NK-92 (cell line): Measurements from ENCODE around the gene SLC8A2.
"Not testable (repeated sequence)": the region's sequence is repeated elsewhere in the genome, so short reads cannot be mapped to it uniquely, and the experiment has no call there.

Experiments
- DNase-seq: peaks from one replicate; lab custom pipeline; 2025; ENCODE audit not compliant: unreplicated experiment; lab: John Stamatoyannopoulos, UW

SLC8A2 gene

GRCh38 chr19:47415953-47416642 is 55.6 kb downstream of the SLC8A2 start:
- no peak for DNase-seq

- no peak for DNase-seq
Observed at GRCh38 chr19:47414469-47414868, 57.2 kb downstream of the SLC8A2 start.

DNA sequence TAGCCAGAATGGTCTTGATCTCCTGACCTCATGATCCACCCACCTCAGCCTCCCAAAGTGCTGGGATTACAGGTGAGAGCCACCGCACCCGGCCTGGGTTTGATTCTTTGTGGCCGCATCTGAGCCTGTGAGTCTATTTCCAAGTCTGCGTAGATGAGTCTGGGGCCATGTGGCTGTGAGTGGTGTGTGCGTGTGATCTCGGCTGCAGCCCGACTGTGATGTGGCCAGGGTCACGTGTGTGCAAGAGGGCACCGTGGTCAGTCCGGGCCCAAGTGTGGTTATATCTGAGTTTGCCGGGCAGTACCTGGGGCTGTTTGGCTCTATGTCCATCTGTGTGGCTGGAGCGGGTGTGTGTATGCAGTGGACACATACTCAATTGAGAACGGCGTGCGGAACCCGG is 57.8 kb downstream of the SLC8A2 start:
- no peak for DNase-seq

- DNase-seq = not testable (repeated sequence)
Observed at GRCh38 chr19:47411696-47412095, 60.0 kb downstream of the SLC8A2 start.

DNA sequence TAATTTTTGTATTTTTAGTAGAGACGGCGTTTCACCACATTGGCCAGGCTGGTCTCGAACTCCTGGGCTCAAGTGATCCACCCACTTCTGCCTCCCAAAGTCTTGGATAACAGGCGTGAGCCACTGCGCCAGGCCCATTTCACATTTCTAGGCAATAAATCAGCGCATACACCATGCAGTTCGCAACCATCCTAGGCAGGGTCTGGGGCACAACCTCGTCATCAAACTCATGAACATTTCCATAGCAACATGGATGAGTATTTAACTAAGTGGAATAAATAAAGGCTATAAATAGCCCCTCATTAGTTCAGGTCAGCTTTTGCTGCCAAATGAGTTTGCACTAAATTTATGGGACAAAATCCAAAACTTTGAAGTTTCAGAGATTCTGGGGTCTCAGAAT is 60.6 kb downstream of the SLC8A2 start:
- DNase-seq = no peak

GRCh38 chr19:47408156-47408938 is 63.3 kb downstream of the SLC8A2 start:
- DNase-seq = no peak

DNA sequence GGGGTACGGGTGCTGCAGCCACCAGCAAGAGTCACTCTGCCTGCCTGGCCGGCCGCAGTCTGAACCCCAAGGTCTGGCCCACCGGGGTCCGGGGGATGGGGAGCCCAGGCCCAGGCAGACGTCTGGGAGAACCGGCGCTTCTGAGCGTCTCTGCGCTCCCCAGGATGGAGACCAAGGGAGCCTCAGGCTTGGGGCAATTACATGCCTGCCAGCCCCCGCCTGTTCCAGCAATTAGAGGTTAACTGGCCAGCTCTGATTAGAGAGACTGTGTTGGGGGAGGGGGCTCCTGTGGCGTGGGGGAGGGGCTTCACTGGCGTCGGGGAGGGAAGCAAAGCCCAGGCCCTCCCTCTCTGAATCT is 64.3 kb downstream of the SLC8A2 start:
- no peak for DNase-seq

DNA sequence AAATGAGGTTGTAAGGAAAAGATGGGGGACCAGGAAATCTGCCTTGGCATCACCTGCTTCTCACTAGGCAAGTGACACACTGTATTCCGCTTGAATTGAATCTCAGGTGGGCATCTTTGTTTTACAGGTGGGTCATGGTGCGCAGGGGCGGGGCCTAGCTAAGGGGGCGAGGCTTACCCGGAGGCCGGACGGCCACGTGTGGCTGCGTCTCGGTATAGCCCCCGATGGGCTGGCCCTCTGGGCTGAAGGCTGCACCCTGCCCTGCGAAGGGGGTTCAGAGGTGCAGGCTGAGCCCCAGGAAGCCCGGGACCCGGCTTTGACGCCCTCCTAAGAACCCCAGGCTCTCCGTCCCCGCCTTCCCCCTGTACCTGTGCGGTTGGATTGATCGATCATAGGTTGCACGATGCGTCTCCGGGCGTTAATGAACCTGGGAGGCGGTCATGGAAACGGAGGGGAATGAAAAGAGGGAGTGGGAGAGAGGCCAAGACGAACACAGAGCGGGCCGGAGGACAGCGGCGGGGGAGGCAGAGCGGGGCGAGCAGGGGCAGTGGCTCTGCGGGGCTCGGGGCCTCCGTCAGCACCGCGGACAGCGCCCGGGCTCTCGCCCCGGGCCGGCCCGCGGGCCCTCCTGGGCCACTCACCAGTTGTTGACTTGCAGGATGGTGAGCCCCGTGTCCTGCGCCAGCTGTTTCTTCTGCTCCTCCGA is 64.8 kb downstream of the SLC8A2 start:
- no peak for DNase-seq

- DNase-seq = no peak
Observed at GRCh38 chr19:47405854-47406417, 65.8 kb downstream of the SLC8A2 start.

GRCh38 chr19:47405197-47405550 is 66.5 kb downstream of the SLC8A2 start:
- no peak for DNase-seq

DNA sequence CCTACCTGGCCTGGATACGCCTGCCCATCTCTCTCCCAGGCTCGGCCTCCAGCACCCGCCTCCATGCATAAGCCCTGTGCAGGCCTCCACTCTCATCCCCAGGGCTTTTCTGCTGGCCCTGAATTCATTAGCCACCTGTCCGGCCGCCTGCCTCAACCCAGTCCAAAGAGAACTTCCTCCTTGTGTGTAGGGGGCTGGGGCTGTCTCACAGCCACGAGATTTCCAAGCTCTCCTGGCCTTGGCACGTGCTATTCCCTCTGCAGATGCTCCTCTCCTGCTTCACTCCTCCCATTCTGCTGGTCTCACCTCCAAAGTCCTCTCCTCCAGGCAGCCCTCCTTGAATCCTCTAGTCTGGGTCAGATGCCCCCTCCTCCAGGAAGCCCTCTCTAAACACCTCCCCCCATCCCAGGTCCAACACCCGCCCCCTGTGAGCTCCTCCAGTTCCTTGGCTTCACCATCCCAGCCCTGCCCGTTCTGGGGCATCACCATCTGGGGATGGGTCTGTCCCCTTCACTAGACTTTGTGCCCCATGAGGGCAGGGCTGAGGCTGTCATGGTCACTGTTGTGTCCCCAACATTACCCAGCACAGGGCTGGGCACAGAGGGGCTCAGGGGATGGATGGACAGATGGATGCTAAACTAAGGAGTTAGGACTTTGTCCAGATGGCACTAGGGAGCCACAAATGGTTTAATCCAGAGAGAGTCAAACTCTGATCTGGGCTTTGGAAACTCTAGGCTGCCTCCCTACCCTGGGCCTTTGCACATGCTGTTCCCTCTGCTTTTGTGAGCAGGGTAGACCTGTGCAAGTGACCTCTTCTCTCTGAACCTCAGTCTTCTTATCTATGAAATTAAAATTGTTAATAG is 67.1 kb downstream of the SLC8A2 start:
- DNase-seq = no peak

- DNase-seq = no peak
Observed at GRCh38 chr19:47402504-47402903, 69.2 kb downstream of the SLC8A2 start.

DNA sequence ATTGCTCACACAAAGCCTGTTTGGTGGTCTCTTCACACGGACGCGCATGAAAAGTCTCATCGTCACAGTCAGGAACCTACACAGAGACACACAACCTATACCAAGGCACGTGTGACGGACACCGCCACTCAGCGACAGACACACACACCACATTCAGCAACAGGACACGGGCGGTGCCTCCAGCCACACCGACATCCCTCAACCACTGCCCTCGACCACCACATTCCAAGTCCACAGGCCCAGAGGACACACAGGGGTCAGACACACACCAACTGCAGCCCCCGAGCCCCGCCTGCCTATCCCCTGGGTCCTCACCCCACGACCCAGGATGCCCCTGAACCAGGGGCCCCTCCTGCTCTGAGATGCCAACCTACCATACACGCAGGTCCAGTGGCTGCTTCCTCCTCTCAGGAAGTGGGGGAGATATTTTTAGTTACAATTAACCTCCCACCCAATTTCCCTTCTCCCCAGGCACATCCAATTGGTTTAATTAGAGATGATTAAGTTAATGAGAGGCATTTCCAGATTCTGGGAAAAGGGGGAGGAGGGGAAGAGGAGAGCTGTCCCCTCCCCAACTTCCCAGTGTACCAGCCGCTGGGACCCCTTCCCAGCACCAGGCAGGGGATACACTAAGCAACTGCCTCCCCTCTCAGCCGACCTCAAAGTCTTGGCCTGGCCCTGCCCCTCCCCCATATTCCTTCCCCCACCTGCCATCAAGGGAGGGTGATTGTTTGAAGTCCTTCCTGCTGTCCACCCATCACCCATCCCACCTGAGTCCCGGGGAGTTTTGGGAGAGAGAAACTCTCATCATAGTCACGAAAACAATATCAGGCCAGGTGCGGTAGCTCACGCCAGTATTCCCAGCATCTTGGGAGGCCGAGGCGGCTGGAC is 72.7 kb downstream of the SLC8A2 start:
- no peak for DNase-seq

DNA sequence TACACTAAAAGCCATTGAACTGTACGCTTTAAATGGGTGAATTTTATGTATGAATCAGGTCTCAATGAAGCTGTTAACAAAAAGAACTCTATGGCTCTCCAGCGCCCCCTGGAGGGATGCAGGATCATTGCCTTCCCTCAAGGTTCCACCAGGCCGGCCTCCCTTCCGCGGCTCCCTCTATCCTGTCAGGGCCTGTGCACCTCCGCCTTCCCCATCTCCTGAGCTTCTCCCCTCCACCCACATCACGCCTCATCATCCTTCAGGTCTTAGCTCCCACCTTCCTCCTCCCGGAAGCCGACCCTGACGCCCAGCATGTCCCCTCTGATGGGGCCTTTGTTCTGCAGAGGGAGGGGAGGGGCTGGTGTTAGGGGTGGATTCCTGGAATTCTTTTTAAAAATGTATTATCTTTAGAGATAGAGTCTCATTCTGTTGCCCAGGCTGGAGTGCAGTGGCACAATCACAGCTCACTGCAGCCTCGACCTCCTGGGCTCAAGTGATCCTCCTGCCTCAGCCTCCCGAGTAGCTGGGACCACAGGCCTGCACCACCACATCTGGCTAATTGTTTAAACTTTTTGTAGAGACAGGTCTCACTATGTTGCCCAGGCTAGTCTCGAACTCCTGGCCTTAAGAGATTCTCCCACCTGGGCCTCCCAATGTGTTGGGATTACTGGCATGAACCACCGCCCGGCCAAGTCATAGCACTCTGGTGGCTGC is 80.0 kb downstream of the SLC8A2 start:
- DNase-seq = no peak

DNA sequence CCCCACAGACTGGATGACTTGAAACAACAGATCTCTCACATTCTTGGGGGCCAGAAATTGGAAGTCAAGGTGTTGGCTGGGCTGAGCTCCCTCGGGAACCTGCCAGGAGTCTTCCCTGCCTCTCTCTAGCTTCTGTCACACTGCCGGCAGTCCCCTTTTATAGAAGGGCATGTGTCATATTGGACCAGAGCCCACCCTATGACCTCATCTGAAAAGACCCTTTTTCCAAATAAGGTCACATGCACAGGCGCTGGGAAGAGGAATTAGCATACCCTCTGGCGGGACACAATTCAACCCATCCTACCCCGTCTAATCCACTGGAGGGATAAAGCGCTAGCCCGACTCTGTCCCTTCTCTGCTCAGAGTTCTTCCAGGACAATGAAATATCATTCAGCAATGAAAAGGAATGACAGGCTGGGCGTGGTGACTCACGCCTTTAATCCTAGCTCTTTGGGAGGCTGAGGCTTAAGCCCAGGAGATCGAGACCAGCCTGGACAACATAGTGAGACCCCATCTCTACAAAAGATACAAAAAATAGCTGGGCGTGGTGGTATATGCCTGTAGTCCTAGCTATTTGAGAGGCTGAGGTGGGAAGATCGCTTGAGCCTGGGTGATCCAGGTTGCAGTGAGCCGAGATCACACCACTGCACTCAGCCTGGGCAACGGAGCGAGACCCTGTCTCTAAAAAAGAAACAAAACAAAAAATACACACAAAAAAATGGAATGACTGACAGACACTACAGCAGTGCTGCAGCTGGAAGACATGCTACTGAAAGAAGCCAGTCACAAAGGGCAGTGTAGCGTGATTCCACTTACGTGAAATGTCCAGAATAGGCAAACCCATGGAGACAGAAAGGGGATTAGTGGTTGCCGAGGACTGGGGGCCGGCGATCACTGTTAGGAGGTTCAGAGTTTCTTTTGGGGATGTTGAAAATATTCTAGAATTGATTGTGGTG is 80.9 kb downstream of the SLC8A2 start:
- DNase-seq = no peak

- DNase-seq = no peak
Observed at GRCh38 chr19:47389150-47389556, 82.5 kb downstream of the SLC8A2 start.

DNA sequence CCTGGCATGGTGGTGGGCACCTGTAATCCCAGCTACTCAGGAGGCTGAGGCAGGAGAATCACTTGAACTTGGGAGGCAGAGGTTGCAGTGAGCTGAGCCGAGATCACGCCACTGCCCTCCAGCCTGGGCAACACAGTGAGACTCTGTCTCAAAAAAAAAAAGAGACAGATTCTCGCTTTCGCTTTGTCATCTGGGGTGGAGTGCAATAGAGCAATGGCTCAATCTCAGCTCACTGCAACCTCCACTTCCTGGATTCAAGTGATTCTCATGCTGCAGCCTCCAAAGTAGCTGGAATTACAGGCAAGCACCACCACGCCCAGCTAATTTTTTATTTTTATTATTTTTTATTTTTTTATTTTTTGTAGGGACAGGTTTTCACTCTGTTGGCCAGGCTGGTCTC is 83.0 kb downstream of the SLC8A2 start:
- not testable (repeated sequence) for DNase-seq

GRCh38 chr19:47387623-47388022 is 84.1 kb downstream of the SLC8A2 start:
- DNase-seq = not testable (repeated sequence)
